Measurements from ENCODE around the gene TGFB1.

Gene TGFB1

DNA sequence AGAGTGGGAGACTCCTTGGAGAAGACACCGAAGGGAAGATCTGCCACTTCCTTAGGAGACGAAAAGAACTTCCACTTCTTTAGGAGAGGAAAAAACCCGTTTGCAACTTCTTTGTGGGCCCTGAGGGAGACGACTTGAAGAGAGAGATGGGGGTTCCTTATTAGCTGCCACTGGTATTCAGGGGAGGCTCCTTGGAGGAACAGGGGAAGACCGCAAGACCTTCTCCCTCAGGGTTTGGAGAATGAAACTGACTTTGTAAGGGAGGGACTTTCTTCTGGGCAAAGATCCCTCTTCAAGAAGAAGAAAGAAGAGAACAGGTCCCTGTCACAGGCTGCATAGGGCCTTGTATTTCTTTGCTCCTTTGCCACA, 44.3 kb upstream of the TGFB1 start:
- TF ChIP-seq, protein P1, sequence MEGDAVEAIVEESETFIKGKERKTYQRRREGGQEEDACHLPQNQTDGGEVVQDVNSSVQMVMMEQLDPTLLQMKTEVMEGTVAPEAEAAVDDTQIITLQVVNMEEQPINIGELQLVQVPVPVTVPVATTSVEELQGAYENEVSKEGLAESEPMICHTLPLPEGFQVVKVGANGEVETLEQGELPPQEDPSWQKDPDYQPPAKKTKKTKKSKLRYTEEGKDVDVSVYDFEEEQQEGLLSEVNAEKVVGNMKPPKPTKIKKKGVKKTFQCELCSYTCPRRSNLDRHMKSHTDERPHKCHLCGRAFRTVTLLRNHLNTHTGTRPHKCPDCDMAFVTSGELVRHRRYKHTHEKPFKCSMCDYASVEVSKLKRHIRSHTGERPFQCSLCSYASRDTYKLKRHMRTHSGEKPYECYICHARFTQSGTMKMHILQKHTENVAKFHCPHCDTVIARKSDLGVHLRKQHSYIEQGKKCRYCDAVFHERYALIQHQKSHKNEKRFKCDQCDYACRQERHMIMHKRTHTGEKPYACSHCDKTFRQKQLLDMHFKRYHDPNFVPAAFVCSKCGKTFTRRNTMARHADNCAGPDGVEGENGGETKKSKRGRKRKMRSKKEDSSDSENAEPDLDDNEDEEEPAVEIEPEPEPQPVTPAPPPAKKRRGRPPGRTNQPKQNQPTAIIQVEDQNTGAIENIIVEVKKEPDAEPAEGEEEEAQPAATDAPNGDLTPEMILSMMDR (IDR thresholded peaks at IDR 0.05; ENCODE audit: low read depth, low read length, missing control alignments): no peak
- H3K4me3 ChIP-seq (replicated peaks; ENCODE audit: low read depth, low read length): peak overlapping the region; percentile 97
- no peak for DNase-seq (ENCODE audit: extremely low read depth, low read depth)

DNA sequence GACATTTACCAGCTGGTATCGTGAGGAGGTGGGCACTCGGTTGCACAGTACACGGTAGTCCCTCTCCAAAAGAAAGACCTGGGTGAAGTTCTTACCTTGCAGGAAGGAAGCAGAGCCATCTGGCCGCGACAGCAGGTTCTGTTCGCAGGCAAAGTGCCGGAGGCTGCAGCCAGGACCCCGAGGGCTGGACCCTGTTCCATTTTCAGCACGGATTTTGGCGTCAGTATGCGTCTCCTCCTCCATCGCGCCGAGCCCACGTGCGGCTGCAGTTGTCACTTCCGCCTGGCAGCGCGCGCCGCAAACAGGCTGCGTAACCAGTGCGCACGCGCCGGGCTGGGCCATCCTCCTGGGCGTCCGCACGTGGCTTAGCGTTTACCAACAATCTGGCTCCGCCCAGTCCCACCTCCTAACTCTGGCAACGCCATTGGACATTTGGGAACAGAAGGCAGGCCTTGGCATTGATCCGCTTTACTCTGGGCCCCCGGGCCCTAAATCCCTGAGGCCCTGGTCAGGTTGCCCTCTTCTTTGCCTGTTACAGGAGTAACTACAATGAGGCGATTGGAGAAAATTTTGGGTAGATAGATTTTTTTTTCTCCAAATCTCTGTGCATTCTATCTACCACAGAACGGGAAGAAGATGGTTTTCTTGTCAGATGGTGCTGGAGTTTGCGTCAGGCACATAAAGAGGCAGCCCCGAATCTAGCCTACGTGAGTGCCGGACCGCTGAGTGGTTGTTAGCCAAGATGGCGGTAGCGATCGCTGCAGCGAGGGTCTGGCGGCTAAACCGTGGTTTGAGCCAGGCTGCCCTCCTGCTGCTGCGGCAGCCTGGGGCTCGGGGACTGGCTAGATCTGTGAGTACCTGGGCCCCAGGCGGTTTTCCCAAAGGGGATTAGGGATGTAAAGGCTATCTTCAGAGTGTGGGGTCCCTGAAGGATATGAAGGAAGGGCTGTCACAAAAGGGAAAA, 43.6 kb upstream of the TGFB1 start, which contains the start of the genes BCKDHA and EXOSC5:
Gene BCKDHA (plus strand): TSS at position 733 of the 964 bp plus-strand sequence. CDS start 10 bp downstream, at position 743.
Gene EXOSC5 (minus strand): TSS at position 274 of the 964 bp plus-strand sequence. CDS start 31 bp downstream, at position 243.
- DNase-seq (ENCODE audit: extremely low read depth, low read depth): peak; percentile 100
- TF ChIP-seq, protein P1 (IDR thresholded peaks at IDR 0.05; ENCODE audit: low read depth, low read length, missing control alignments): no peak
- peak within 1 kb of the TSS; percentile 97 for H3K4me3 ChIP-seq (replicated peaks; ENCODE audit: low read depth, low read length)

DNA sequence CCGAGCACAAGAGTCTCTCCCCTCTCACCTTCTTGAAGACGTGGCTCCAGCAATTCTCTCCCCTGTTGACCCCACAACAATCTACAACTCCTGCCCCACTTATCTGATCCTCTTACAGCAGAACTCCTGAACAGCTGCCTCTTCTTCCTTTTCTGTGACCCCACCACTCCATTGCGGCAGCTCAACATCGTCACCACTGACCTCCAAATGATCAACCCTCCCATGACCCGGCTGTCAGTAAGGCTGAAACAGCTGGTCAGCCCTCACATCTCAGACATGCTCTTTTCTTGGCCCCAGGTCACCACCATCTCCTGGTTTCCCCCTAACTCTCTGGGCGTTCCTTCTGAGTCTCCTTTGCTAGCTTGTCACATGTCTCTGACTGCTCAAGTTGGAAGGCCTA, 41.6 kb upstream of the TGFB1 start:
- H3K4me3 ChIP-seq (replicated peaks; ENCODE audit: low read depth, low read length): peak overlapping the region; percentile 97
- no peak for DNase-seq (ENCODE audit: extremely low read depth, low read depth)
- TF ChIP-seq, protein P1 (IDR thresholded peaks at IDR 0.05; ENCODE audit: low read depth, low read length, missing control alignments): no peak

DNA sequence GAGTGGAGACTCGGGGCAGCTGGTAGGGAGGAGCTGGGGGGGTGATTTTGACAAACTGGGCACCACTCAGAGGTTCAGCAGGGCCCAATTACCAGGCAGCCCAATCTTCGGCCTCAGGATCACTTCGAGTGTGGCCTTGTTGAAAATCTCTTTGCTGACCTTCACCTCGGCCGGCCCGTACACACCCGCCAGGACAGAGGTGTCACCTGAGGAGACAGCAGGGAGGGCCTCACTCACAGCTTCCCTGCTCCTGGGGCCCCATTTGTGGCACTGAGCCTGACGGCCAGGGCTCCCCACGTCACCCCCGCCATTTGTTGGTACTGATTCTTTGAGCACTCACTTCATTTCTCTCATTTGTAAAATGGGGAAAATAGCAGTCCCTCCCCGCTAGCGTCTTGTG, 39.1 kb upstream of the TGFB1 start:
- TF ChIP-seq, protein P1 (IDR thresholded peaks at IDR 0.05; ENCODE audit: low read depth, low read length, missing control alignments): no peak
- DNase-seq (ENCODE audit: extremely low read depth, low read depth): no peak
- H3K4me3 ChIP-seq (replicated peaks; ENCODE audit: low read depth, low read length): no peak overlapping the region

DNA sequence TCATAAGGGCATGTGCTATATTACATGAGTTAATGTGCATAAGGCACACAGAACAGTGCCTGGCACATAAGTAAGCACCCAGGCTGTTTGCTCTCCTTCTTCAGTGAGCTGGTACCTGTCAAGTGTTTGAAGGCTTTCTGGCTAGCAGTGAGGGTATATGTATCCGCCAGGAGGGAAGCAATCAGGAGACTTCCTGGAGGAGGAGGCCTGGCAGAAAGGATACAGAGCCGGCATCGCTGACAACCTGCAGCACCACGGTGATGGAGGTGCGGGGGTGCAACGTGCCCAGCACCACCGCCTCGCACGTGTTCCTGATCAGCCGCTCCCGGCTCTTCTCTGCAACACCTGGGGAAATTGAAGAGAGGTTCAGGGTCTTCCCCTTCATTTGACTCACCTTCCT, 37.9 kb upstream of the TGFB1 start:
- H3K4me3 ChIP-seq (replicated peaks; ENCODE audit: low read depth, low read length): no peak overlapping the region
- TF ChIP-seq, protein P1 (IDR thresholded peaks at IDR 0.05; ENCODE audit: low read depth, low read length, missing control alignments): no peak
- DNase-seq (ENCODE audit: extremely low read depth, low read depth): no peak

DNA sequence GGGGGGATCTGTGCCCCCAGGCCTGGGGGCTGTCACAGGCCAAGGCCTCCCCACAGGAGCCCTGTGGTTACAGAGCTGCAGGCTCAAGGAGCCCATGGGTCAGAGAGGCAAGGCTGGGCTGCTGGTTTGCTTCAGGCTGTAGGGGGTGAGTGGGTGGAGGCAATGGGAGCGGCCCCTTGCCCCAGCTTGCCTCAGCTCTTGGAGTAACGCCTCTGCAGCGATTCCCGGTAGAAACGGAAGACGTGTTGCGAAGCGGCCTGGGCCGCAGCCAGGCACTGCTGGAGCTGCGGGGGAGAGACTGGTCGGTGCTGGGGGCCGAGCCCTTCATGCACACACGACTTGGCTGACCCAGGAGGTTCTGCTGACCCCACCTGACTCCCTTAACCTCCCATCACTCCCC, 32.7 kb upstream of the TGFB1 start:
- DNase-seq (ENCODE audit: extremely low read depth, low read depth): no peak
- TF ChIP-seq, protein P1 (IDR thresholded peaks at IDR 0.05; ENCODE audit: low read depth, low read length, missing control alignments): no peak
- no peak overlapping the region for H3K4me3 ChIP-seq (replicated peaks; ENCODE audit: low read depth, low read length)
